Astrocyte of the spinal cord (primary cell): ENCODE measurements around the gene KRTAP10-2.

Source experiments
- DNase-seq: peaks from one replicate; pipeline ENCODE4 v3.0.0; 2011; ENCODE audit warnings: low read depth, low spot score
- H3K4me3 ChIP-seq: 2 replicates; pipeline ENCODE4 v1.5.1; 2011; ENCODE audit warnings: low read depth, mild to moderate bottlenecking, low read length, moderate library complexity
- in situ Hi-C: cut with HindIII; loops from 2 replicates; pipeline ENCODE4 v1.10.0; 2017; ENCODE audit warnings: low sequenced_read_pairs
- TF ChIP-seq, protein P1 (sequence below): IDR thresholded peaks from 2 replicates; pipeline ENCODE4 v1.5.1; 2012; ENCODE audit warnings: low read depth, mild to moderate bottlenecking, low read length, inconsistent platforms

KRTAP10-2 gene

DNA sequence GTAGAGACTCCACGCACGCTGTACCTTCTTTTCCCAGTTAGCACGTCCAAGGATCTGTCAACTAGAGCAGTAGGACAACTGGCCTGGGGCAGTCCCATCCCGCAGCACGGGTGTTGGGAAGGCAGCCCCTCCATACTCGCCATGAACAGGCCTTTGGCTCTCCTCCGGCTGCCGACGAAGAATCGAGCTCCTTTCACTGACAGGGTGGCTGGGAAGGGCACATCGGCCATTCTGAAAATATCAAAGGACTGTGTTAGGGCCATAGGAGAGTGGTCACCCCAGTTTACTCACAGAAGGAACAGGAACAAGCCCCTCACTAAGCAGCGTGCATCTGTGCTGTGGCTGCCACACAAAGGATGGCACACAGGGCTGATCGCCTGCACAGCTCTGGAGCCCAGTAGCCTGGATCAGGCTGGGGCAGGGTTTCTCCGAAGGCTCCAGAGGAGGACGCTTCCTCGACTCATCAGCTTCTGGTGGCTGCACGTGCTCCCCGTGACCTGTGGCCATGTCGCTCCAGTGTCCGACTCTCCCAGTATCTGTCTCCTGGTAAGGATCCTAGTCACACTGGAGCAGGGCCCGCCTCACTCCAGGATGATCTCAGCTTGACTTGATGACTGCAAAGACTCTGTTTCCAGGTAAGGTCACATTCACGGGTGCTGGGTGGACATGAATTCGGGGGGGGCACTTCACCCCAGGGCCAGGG lies 20.3 kb downstream of the KRTAP10-2 start:
- in situ Hi-C loops: no loop called here
- TF ChIP-seq, protein P1, sequence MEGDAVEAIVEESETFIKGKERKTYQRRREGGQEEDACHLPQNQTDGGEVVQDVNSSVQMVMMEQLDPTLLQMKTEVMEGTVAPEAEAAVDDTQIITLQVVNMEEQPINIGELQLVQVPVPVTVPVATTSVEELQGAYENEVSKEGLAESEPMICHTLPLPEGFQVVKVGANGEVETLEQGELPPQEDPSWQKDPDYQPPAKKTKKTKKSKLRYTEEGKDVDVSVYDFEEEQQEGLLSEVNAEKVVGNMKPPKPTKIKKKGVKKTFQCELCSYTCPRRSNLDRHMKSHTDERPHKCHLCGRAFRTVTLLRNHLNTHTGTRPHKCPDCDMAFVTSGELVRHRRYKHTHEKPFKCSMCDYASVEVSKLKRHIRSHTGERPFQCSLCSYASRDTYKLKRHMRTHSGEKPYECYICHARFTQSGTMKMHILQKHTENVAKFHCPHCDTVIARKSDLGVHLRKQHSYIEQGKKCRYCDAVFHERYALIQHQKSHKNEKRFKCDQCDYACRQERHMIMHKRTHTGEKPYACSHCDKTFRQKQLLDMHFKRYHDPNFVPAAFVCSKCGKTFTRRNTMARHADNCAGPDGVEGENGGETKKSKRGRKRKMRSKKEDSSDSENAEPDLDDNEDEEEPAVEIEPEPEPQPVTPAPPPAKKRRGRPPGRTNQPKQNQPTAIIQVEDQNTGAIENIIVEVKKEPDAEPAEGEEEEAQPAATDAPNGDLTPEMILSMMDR: no peak
- no peak overlapping the region for H3K4me3 ChIP-seq
- DNase-seq: no peak

DNA sequence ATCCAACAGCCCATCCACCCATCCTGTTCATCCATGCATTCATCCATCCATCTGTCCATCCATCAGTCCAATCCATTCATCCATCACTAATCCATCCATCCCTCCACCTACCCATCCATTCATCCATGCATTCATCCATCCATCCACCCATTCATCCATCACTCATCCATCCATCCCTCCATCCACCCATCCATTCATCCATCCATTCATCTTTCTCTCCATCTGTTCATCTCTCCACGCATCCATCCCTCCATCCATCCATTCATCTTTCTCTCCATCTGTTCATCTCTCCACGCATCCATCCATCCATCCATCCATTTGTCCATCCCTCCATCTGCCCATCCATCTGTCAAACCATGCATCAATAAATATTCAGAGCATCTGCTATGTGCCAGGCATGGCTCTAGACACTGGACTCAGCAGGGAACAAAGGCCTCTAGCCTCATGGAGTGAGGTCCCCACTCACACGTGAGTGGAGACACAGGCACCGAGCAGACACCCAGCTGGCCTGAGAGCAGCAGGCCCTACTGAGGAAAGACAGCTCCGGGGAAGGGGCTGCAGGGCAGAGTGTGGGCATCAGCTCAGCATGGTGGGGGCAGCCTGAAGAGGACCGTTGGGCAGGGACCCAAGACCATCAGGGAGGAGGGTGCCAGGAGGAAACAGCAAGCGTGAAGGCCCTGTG lies 20.9 kb downstream of the KRTAP10-2 start:
- TF ChIP-seq, protein P1: no peak
- DNase-seq: no peak
- in situ Hi-C loops: no loop called here
- no peak overlapping the region for H3K4me3 ChIP-seq

DNA sequence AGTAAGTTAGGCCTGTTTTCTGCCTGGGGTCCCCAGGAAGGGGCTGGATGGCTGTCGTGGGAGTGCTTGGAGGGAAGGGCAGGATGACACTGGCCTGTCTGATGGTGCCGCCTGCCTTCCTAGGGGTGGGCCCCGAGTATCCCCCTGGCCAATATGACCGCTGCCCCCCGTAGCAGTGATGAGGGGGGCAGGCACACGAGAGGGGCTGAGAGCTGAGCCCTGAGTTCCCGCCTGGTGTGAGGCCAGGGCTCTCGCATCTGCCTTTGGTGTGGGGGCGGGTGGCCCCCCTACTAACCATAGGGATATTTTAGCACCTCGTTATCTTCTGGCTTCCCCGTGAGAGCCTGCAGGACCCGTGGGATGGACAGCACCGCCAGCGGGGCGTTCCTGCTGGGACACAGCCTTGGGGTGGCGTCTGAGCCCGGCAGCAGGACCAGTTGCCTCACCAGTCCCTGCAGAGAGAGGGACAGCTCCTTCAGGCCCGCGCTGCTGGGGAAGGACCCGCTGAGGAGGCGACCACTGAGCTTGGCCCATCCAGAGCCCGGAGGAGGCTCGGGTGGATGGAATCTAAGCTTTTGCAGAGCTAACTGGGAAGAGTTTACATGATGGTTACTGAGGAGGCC lies 21.7 kb downstream of the KRTAP10-2 start:
- in situ Hi-C loops: no loop called here
- TF ChIP-seq, protein P1: no peak
- DNase-seq: no peak
- no peak overlapping the region for H3K4me3 ChIP-seq

DNA sequence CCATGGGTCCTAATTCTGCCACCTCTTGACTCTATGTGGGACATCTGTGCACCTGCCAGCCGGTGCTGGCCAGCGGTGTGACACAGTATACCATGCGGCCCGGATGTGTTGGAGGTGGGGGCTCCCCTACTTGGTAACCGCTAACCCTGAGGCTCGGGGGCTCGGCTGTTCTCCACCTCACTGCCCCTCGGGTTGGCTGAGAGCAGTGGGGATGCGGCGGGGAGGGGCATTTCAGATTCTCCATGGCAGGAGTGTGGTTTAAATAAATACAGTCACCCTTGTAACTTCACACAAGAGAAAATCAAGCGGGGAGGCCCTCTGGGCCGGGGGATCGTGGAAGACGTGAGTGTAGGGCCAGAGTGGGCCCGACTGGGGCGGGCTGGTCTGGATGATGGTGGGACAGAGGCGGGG lies 22.3 kb downstream of the KRTAP10-2 start:
- H3K4me3 ChIP-seq: no peak overlapping the region
- TF ChIP-seq, protein P1: no peak
- DNase-seq: no peak
- in situ Hi-C loops: no loop called here

DNA sequence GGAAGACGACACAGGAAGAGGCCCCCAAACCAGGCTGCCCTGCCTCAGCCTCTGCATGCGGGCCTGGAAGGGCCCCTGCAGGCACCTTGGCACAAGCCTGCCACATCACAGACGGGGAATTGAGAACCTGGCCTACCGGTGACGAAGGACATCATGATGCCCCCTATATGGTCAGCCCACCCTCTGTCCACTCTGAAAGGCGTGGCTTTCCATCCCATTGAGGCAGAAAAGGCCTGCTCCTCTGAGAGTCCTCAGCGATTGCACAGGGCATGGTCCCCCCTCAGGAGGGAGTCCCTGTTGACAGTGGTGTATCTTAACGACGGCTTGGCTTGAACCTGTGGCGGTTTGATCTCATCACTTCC lies 22.7 kb downstream of the KRTAP10-2 start:
- TF ChIP-seq, protein P1: no peak
- H3K4me3 ChIP-seq: no peak overlapping the region
- DNase-seq: no peak
- in situ Hi-C loops: no loop called here

DNA sequence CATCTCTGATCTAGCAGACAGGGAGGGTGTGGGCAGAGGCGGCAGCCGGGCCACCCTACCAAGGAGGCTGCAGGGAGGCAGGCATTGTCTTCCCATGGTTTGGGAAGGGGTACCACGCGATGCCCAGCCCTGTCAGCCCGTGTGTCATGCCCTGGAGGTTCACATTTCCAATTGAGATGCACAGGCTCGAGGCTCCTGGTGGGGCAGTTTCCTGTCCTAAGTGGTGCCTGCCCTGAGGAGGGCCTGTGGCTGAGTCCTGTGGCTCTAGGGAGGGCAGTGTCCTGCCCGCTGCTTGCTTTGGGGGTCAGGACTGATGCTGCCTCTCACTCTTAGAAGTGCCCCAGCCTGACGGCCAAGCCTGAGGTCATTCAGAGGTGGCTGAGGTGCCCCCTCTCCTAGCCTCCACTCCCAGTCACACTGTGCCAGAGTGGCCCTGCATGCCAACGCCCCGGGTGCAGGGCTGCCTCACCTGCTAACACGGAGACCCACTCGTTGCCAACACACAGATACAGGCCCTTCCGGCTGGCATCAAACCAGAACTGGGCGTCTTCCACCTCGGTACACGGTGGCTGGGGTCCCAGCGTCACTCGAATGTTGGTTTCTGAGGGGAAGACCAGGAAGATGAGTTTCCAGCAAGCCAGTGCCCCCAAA lies 23.2 kb downstream of the KRTAP10-2 start:
- TF ChIP-seq, protein P1: no peak
- no peak overlapping the region for H3K4me3 ChIP-seq
- in situ Hi-C loops: no loop called here
- no peak for DNase-seq
